B cell (primary cell): ENCODE data around the gene PSAPL1.

ENCODE experiments used
- CTCF ChIP-seq: fragments of 200-600 bp; IDR thresholded peaks from one replicate; pipeline ENCODE4 v1.8.0; 2022; ENCODE audit warnings: antibody characterized with exemption, mild to moderate bottlenecking
- EZH2 ChIP-seq: IDR thresholded peaks from 2 replicates; pipeline ENCODE4 v1.6.1; 2012; ENCODE audit warnings: borderline replicate concordance, low read depth, mild to moderate bottlenecking, moderate library complexity, low read length; ENCODE audit not compliant: insufficient read depth, poor library complexity, severe bottlenecking

- TF ChIP-seq CTCF (no peak), EZH2 (no peak)
Measured at GRCh38 chr4:7463566-7464258, 29.0 kb upstream of the PSAPL1 start.
